Breast epithelium (tissue), 4 donors: ENCODE data around the gene AATK. TPM values are rescaled to one million over a fixed set of nuclear protein-coding genes. Genes with fewer than 3 reads are reported as not detected.

Experiments
- DNase-seq, 2 donors: peaks; one replicate each; pipeline ENCODE4 v3.0.0-alpha.2; 2019; ENCODE audit warnings: low spot score in 2 of 2
- H3K27ac ChIP-seq, 2 donors: fragments of 200-600 bp; sonication (generic) in 1 of 2; one replicate each; pipeline ENCODE4 v1.5.1; 2016 to 2019; ENCODE audit warnings: mild to moderate bottlenecking in 1 of 2
- H3K27me3 ChIP-seq, 2 donors: fragments of 200-600 bp; sonication (generic) in 1 of 2; one replicate each; pipeline versions ENCODE4 v1.5.1 to v1.6.0; 2017 to 2019; ENCODE audit warnings: control low read depth in 1 of 2, mild to moderate bottlenecking in 1 of 2
- H3K36me3 ChIP-seq: fragments of 200-600 bp; one replicate; pipeline ENCODE4 v1.5.1; 2019
- H3K4me1 ChIP-seq, 2 donors: fragments of 200-600 bp; sonication (generic); one replicate each; pipeline ENCODE4 v1.5.1; 2016 to 2019; ENCODE audit warnings: control low read depth in 1 of 2
- H3K4me3 ChIP-seq, 3 donors: fragments of 200-600 bp; sonication (generic); 1 replicate in 2 of 3; 2 replicates in 1 of 3; pipeline ENCODE4 v1.5.1; 2016 to 2019; ENCODE audit warnings: mild to moderate bottlenecking in 3 of 3, moderate library complexity in 2 of 3
- H3K9me3 ChIP-seq, 2 donors: fragments of 200-600 bp; sonication (generic) in 1 of 2; one replicate each; pipeline ENCODE4 v1.5.1; 2016 to 2019; ENCODE audit warnings: control low read depth in 1 of 2
- CTCF ChIP-seq, 3 donors: fragments of 450-650 bp; IDR thresholded peaks; one replicate each; pipeline ENCODE4 v1.5.1; 2016 to 2017; ENCODE audit warnings: antibody characterized with exemption in 3 of 3, mild to moderate bottlenecking in 3 of 3, moderate library complexity in 3 of 3
- POLR2A ChIP-seq: fragments of 450-650 bp; IDR thresholded peaks from one replicate; pipeline ENCODE4 v1.6.1; 2016; ENCODE audit warnings: antibody characterized with exemption, mild to moderate bottlenecking, moderate library complexity
- POLR2AphosphoS5 ChIP-seq, 3 donors: sonication (generic); formaldehyde crosslinking; IDR thresholded peaks; one replicate each; pipeline ENCODE4 v1.6.1; 2017; ENCODE audit warnings: antibody characterized with exemption in 3 of 3
- intact Hi-C: fragments of 100-400 bp; cut with DNase I; formaldehyde crosslinking; loops from one replicate; pipeline ENCODE4 v1.15.1; 2023; ENCODE audit warnings: low total_unique reads
- total RNA-seq, 3 donors: library from RNA; depleted of rRNA; stranded (reverse); fragments of >200 nt; gene quantifications; one replicate each; pipeline ENCODE4 v1.1.0, GENCODE V29; 2016

Gene AATK
- total RNA-seq, 3 donors from 2014 or later: under 0.01 to 0.98 (median 0.73) TPM

- Histone ChIP-seq H3K27me3 (no peaks in the 10 kb centered on the region), H3K4me3 (no peak overlapping the region), H3K4me1 (no peaks in the 10 kb centered on the region), H3K36me3 (no peaks in the 10 kb centered on the region), H3K9me3 (no peaks in the 10 kb centered on the region), H3K27ac (no peak overlapping the region)
- TF ChIP-seq POLR2AphosphoS5 (IDR thresholded peaks at IDR 0.05): no peak
- no peak for TF ChIP-seq CTCF (IDR thresholded peaks at IDR 0.05)
- no peak for TF ChIP-seq POLR2A
- no peak for DNase-seq
- intact Hi-C loops: no loop called here
Measured at GRCh38 chr17:81153340-81153803, 12.6 kb downstream of the AATK start.

- intact Hi-C loops: no loop called here
- TF ChIP-seq POLR2AphosphoS5 (IDR thresholded peaks at IDR 0.05) (no peak), POLR2A (no peak), CTCF (IDR thresholded peaks at IDR 0.05) (no peak)
- Histone ChIP-seq H3K9me3 (no peaks in the 10 kb centered on the region), H3K27me3 (no peaks in the 10 kb centered on the region), H3K4me3 (no peak overlapping the region), H3K27ac (no peak overlapping the region), H3K4me1 (no peaks in the 10 kb centered on the region), H3K36me3 (no peaks in the 10 kb centered on the region)
- no peak for DNase-seq
Measured at GRCh38 chr17:81152288-81152828, 13.7 kb downstream of the AATK start.

- no peaks in the 10 kb centered on the region for H3K36me3 ChIP-seq
- no peak overlapping the region for H3K4me3 ChIP-seq
- no peaks in the 10 kb centered on the region for H3K27me3 ChIP-seq
- no peak overlapping the region for H3K27ac ChIP-seq
- H3K9me3 ChIP-seq: no peaks in the 10 kb centered on the region
- intact Hi-C loops: no loop called here
- H3K4me1 ChIP-seq: no peaks in the 10 kb centered on the region
- TF ChIP-seq POLR2A: no peak
- TF ChIP-seq CTCF (IDR thresholded peaks at IDR 0.05): no peak
- TF ChIP-seq POLR2AphosphoS5 (IDR thresholded peaks at IDR 0.05): no peak
- no peak for DNase-seq
Measured at GRCh38 chr17:81151278-81151677, 14.7 kb downstream of the AATK start.

- no peaks in the 10 kb centered on the region for H3K4me1 ChIP-seq
- TF ChIP-seq CTCF (IDR thresholded peaks at IDR 0.05) (no peak), POLR2A (no peak), POLR2AphosphoS5 (IDR thresholded peaks at IDR 0.05) (no peak)
- H3K27me3 ChIP-seq: no peaks in the 10 kb centered on the region
- H3K36me3 ChIP-seq: no peaks in the 10 kb centered on the region
- DNase-seq: no peak
- no peak overlapping the region for H3K4me3 ChIP-seq
- intact Hi-C loops: no loop called here
- H3K9me3 ChIP-seq: no peaks in the 10 kb centered on the region
- no peak overlapping the region for H3K27ac ChIP-seq
Measured at GRCh38 chr17:81150377-81151077, 15.5 kb downstream of the AATK start.

- no peaks in the 10 kb centered on the region for H3K4me1 ChIP-seq
- H3K27me3 ChIP-seq: no peaks in the 10 kb centered on the region
- DNase-seq: no peak
- intact Hi-C loops: loop anchor here (1.0 kb wide), 1 partner anchor 34 kb away; no protein-coding TSS in a partner anchor
- H3K9me3 ChIP-seq: no peaks in the 10 kb centered on the region
- H3K27ac ChIP-seq: no peak overlapping the region
- no peak overlapping the region for H3K4me3 ChIP-seq
- no peaks in the 10 kb centered on the region for H3K36me3 ChIP-seq
- TF ChIP-seq CTCF (IDR thresholded peaks at IDR 0.05) (no peak), POLR2AphosphoS5 (IDR thresholded peaks at IDR 0.05) (no peak), POLR2A (no peak)
Measured at GRCh38 chr17:81148986-81149533, 17.0 kb downstream of the AATK start.
